HepG2 (cell line): ENCODE measurements around the gene FAM228B. TPM values are rescaled to one million over a fixed set of nuclear protein-coding genes. Genes with fewer than 3 reads are reported as not detected.
A peak's percentile ranks its signal among the peaks of the same experiment; 100 is the strongest.

Experiments
- CAMTA2 ChIP-seq: sonication (generic); formaldehyde crosslinking; IDR thresholded peaks from 2 replicates; pipeline ENCODE4 v1.4.0; 2020; ENCODE audit warnings: mild to moderate bottlenecking, missing genetic modification reagents, borderline replicate concordance
- KAT2B ChIP-seq: fragments of 150-350 bp; IDR thresholded peaks from 2 replicates; pipeline ENCODE4 v1.6.1; 2014; ENCODE audit warnings: low read depth, low read length, borderline replicate concordance
- KIAA2018 ChIP-seq: sonication (generic); formaldehyde crosslinking; IDR thresholded peaks from 2 replicates; pipeline ENCODE4 v1.5.0; 2020; ENCODE audit warnings: mild to moderate bottlenecking, missing genetic modification reagents, borderline replicate concordance
- NBN ChIP-seq: fragments of 450-650 bp; conservative IDR thresholded peaks from 2 replicates; pipeline ENCODE4 v1.6.1; 2017
- NCOR1 ChIP-seq: fragments of 200-600 bp; sonication (generic); IDR thresholded peaks from 2 replicates; pipeline ENCODE4 v1.7.0; 2017; ENCODE audit warnings: antibody characterized with exemption, low read length, borderline replicate concordance
- NFRKB ChIP-seq: fragments of 450-650 bp; IDR thresholded peaks from 2 replicates; pipeline ENCODE4 v1.6.1; 2017
- TBX2 ChIP-seq: sonication (generic); formaldehyde crosslinking; IDR thresholded peaks from 2 replicates; pipeline ENCODE4 v1.5.0; 2020; ENCODE audit warnings: missing genetic modification reagents, mild to moderate bottlenecking, borderline replicate concordance
- ZNF20 ChIP-seq: sonication (generic); formaldehyde crosslinking; IDR thresholded peaks from 2 replicates; pipeline ENCODE4 v1.4.0; 2020; ENCODE audit warnings: mild to moderate bottlenecking, moderate library complexity, missing genetic modification reagents
- ZNF333 ChIP-seq: sonication (generic); formaldehyde crosslinking; IDR thresholded peaks from 2 replicates; pipeline ENCODE4 v1.4.0; 2020; ENCODE audit warnings: mild to moderate bottlenecking, missing genetic modification reagents, borderline replicate concordance
- ZNF382 ChIP-seq: sonication (generic); formaldehyde crosslinking; IDR thresholded peaks from 2 replicates; pipeline ENCODE4 v1.5.0; 2020; ENCODE audit warnings: missing genetic modification reagents, mild to moderate bottlenecking, borderline replicate concordance
- ZNF660 ChIP-seq: sonication (generic); formaldehyde crosslinking; IDR thresholded peaks from 2 replicates; pipeline ENCODE4 v1.5.1; 2020; ENCODE audit warnings: mild to moderate bottlenecking, low read depth, missing genetic modification reagents, borderline replicate concordance
- ZNF720 ChIP-seq: sonication (generic); formaldehyde crosslinking; IDR thresholded peaks from 2 replicates; pipeline ENCODE4 v1.4.0; 2020; ENCODE audit warnings: missing genetic modification reagents
- ZNF749 ChIP-seq: sonication (generic); formaldehyde crosslinking; IDR thresholded peaks from 2 replicates; pipeline ENCODE4 v1.8.0; 2022; ENCODE audit warnings: mild to moderate bottlenecking, missing genetic modification reagents, moderate library complexity, borderline replicate concordance
- ZSCAN29 ChIP-seq: sonication (generic); formaldehyde crosslinking; conservative IDR thresholded peaks from 2 replicates; pipeline ENCODE4 v1.4.0; 2020; ENCODE audit warnings: mild to moderate bottlenecking, missing genetic modification reagents
- polyA plus RNA-seq, 8 experiments: library from polyadenylated mRNA; depleted of rRNA in 3 of 8; stranded (reverse) in 7 of 8; unstranded in 1 of 8; fragments of >200 nt; fragmentation: Illumina TruSeq in 4 of 8; extraction: Trizol in 4 of 8; gene quantifications; 2 replicates each; pipeline versions ENCODE4 v1.2.1 to v1.2.3, GENCODE V29; 2011 to 2016; ENCODE audit warnings: low read depth in 4 of 8, missing spikeins in 1 of 8, mixed read lengths in 1 of 8; ENCODE audit not compliant: insufficient read depth in 1 of 8
- total RNA-seq, 5 experiments: library from RNA; depleted of rRNA; stranded (reverse); fragments of >200 nt; fragmentation: Illumina TruSeq; extraction: Trizol; gene quantifications; 2 replicates each; pipeline ENCODE4 v1.2.3, GENCODE V29; 2016; ENCODE audit warnings: low read depth in 1 of 5
- TF ChIP-seq, protein P1 (sequence below): sonication (generic); formaldehyde crosslinking; IDR thresholded peaks from 2 replicates; pipeline ENCODE4 v1.4.0; 2020; ENCODE audit warnings: mild to moderate bottlenecking, missing genetic modification reagents, borderline replicate concordance
- TF ChIP-seq, protein P2 (sequence below): sonication (generic); formaldehyde crosslinking; IDR thresholded peaks from 2 replicates; pipeline ENCODE4 v1.8.1; 2023; ENCODE audit warnings: mild to moderate bottlenecking, missing genetic modification reagents, borderline replicate concordance

Gene FAM228B
- total and polyA plus RNA-seq, 2 of the 13 experiments (the other 11 are each of a cell fraction or from before 2014, with no cell fraction given): 0.79 to 1.1 TPM

GRCh38 chr2:24084386-24085199 is 38.7 kb upstream of the FAM228B start, which contains the start of gene TP53I3 (continued):
- TF ChIP-seq KIAA2018 (0 out of 2 replicates have a peak, but pooled peaks have one; percentile 65), ZSCAN29 (peak; percentile 96), NFRKB (no peak), TBX2 (CRISPR knock-in tag) (peak; percentile 77; the same call in 1 of the 2 replicates), KAT2B (no peak), ZNF382 (no peak), ZNF333 (no peak), NCOR1 (no peak), ZNF20 (CRISPR knock-in tag) (no peak), ZNF660 (CRISPR knock-in tag) (no peak), ZNF720 (CRISPR knock-in tag) (no peak), CAMTA2 (CRISPR knock-in tag) (no peak; the same call in 1 of the 2 replicates), NBN (no peak), ZNF749 (no peak; the same call in 1 of the 2 replicates)
- TF ChIP-seq, protein P1, sequence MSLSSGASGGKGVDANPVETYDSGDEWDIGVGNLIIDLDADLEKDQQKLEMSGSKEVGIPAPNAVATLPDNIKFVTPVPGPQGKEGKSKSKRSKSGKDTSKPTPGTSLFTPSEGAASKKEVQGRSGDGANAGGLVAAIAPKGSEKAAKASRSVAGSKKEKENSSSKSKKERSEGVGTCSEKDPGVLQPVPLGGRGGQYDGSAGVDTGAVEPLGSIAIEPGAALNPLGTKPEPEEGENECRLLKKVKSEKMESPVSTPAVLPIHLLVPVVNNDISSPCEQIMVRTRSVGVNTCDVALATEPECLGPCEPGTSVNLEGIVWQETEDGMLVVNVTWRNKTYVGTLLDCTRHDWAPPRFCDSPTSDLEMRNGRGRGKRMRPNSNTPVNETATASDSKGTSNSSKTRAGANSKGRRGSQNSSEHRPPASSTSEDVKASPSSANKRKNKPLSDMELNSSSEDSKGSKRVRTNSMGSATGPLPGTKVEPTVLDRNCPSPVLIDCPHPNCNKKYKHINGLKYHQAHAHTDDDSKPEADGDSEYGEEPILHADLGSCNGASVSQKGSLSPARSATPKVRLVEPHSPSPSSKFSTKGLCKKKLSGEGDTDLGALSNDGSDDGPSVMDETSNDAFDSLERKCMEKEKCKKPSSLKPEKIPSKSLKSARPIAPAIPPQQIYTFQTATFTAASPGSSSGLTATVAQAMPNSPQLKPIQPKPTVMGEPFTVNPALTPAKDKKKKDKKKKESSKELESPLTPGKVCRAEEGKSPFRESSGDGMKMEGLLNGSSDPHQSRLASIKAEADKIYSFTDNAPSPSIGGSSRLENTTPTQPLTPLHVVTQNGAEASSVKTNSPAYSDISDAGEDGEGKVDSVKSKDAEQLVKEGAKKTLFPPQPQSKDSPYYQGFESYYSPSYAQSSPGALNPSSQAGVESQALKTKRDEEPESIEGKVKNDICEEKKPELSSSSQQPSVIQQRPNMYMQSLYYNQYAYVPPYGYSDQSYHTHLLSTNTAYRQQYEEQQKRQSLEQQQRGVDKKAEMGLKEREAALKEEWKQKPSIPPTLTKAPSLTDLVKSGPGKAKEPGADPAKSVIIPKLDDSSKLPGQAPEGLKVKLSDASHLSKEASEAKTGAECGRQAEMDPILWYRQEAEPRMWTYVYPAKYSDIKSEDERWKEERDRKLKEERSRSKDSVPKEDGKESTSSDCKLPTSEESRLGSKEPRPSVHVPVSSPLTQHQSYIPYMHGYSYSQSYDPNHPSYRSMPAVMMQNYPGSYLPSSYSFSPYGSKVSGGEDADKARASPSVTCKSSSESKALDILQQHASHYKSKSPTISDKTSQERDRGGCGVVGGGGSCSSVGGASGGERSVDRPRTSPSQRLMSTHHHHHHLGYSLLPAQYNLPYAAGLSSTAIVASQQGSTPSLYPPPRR (CRISPR knock-in tag): peak; percentile 10; the same call in 1 of the 2 replicates
- TF ChIP-seq, protein P2, sequence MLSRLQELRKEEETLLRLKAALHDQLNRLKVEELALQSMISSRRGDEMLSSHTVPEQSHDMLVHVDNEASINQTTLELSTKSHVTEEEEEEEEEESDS (CRISPR knock-in tag): no peak; the same call in 1 of the 2 replicates
